Measurements from ENCODE around the gene MAGI3.
"Not testable (repeated sequence)": the region's sequence is repeated elsewhere in the genome, so short reads cannot be mapped to it uniquely, and the experiment has no call there.

Gene MAGI3

GRCh38 chr1:113444857-113445256 is 54.5 kb downstream of the MAGI3 start:
- DNase-seq: no peak

- no peak for DNase-seq
Observed at GRCh38 chr1:113451710-113452109, 61.4 kb downstream of the MAGI3 start.

- peak in 1 of 2 experiments; percentile 64 for DNase-seq
Observed at GRCh38 chr1:113452921-113453770, 62.8 kb downstream of the MAGI3 start.

- no peak for DNase-seq
Observed at GRCh38 chr1:113453771-113454083, 63.4 kb downstream of the MAGI3 start.

- DNase-seq: no peak
Observed at GRCh38 chr1:113455374-113455773, 65.1 kb downstream of the MAGI3 start.

- DNase-seq: peak; percentile 44 to 90
Observed at GRCh38 chr1:113456967-113457366, 66.7 kb downstream of the MAGI3 start.

GRCh38 chr1:113459279-113459678 is 69.0 kb downstream of the MAGI3 start:
- no peak for DNase-seq

- no peak for DNase-seq
Observed at GRCh38 chr1:113467991-113468390, 77.7 kb downstream of the MAGI3 start.

- DNase-seq: not testable (repeated sequence)
Observed at GRCh38 chr1:113478427-113479195, 88.3 kb downstream of the MAGI3 start.

- no peak for DNase-seq
Observed at GRCh38 chr1:113479713-113480676, 89.7 kb downstream of the MAGI3 start.

- DNase-seq: not testable (repeated sequence)
Observed at GRCh38 chr1:113485131-113485530, 94.8 kb downstream of the MAGI3 start.

GRCh38 chr1:113488576-113489177 is 98.4 kb downstream of the MAGI3 start:
- DNase-seq: no peak

GRCh38 chr1:113490384-113490783 is 100.1 kb downstream of the MAGI3 start:
- no peak for DNase-seq

GRCh38 chr1:113493533-113493932 is 103.2 kb downstream of the MAGI3 start:
- DNase-seq: no peak

GRCh38 chr1:113505357-113505756 is 115.0 kb downstream of the MAGI3 start:
- no peak for DNase-seq

GRCh38 chr1:113507552-113508214 is 117.4 kb downstream of the MAGI3 start:
- DNase-seq: no peak

GRCh38 chr1:113508364-113509164 is 118.2 kb downstream of the MAGI3 start:
- DNase-seq: no peak

- DNase-seq: not testable (repeated sequence)
Observed at GRCh38 chr1:113509766-113510165, 119.5 kb downstream of the MAGI3 start.

- DNase-seq: no peak
Observed at GRCh38 chr1:113511269-113511668, 121.0 kb downstream of the MAGI3 start.

- DNase-seq: no peak
Observed at GRCh38 chr1:113515498-113515897, 125.2 kb downstream of the MAGI3 start.

- DNase-seq: no peak
Observed at GRCh38 chr1:113517346-113517745, 127.0 kb downstream of the MAGI3 start.

Measured in NCI-H446 (cell line).